Thoracic aorta (tissue), 2 donors: ENCODE data around the gene LPIN1. TPM values are rescaled to one million over a fixed set of nuclear protein-coding genes. Genes with fewer than 3 reads are reported as not detected.
A peak's percentile ranks its signal among the peaks of the same experiment; 100 is the strongest.

Experiments used
- ATAC-seq: fragments of 150-250 bp; one replicate; pipeline ENCODE4 v1.8.0; 2017; ENCODE audit warnings: low read depth; ENCODE audit not compliant: insufficient number of reproducible peaks, low FRiP score
- DNase-seq: peaks from one replicate; pipeline ENCODE4 v3.0.0-alpha.2; 2020; ENCODE audit warnings: low spot score
- H3K27ac ChIP-seq, 2 donors: fragments of 200-600 bp; sonication (generic); 1 replicate in 1 of 2; 2 replicates in 1 of 2; pipeline ENCODE4 v1.5.1; 2016; ENCODE audit warnings: mild to moderate bottlenecking in 2 of 2, moderate library complexity in 2 of 2
- H3K27me3 ChIP-seq: fragments of 200-600 bp; sonication (generic); replicated peaks from 2 replicates; pipeline ENCODE4 v1.6.0; 2016; ENCODE audit warnings: mild to moderate bottlenecking; ENCODE audit not compliant: insufficient read depth
- H3K36me3 ChIP-seq: fragments of 200-600 bp; sonication (generic); one replicate; pipeline ENCODE4 v1.5.1; 2016
- H3K4me1 ChIP-seq, 2 donors: fragments of 200-600 bp; sonication (generic); 1 replicate in 1 of 2; 2 replicates in 1 of 2; pipeline versions ENCODE4 v1.5.1 to v1.6.0; 2016; ENCODE audit warnings: low read depth in 2 of 2, mild to moderate bottlenecking in 1 of 2; ENCODE audit not compliant: control insufficient read depth in 1 of 2
- H3K4me3 ChIP-seq: fragments of 200-600 bp; sonication (generic); 2 replicates; pipeline ENCODE4 v1.5.1; 2016; ENCODE audit warnings: mild to moderate bottlenecking
- H3K9me3 ChIP-seq: fragments of 200-600 bp; sonication (generic); 2 replicates; pipeline ENCODE4 v1.5.1; 2016
- total RNA-seq, 2 donors: library from RNA; depleted of rRNA; stranded (reverse); fragments of >200 nt; gene quantifications; one replicate each; pipeline versions ENCODE4 v1.1.0 to v1.2.3, GENCODE V29; 2016
- TF ChIP-seq, protein P1 (sequence below): fragments of 200-600 bp; sonication (generic); IDR thresholded peaks from one replicate; pipeline ENCODE4 v1.5.1; 2019; ENCODE audit warnings: antibody characterized with exemption

LPIN1 gene
- total RNA-seq, 2 donors from 2014 or later = 24.5 to 55.8 TPM

DNA sequence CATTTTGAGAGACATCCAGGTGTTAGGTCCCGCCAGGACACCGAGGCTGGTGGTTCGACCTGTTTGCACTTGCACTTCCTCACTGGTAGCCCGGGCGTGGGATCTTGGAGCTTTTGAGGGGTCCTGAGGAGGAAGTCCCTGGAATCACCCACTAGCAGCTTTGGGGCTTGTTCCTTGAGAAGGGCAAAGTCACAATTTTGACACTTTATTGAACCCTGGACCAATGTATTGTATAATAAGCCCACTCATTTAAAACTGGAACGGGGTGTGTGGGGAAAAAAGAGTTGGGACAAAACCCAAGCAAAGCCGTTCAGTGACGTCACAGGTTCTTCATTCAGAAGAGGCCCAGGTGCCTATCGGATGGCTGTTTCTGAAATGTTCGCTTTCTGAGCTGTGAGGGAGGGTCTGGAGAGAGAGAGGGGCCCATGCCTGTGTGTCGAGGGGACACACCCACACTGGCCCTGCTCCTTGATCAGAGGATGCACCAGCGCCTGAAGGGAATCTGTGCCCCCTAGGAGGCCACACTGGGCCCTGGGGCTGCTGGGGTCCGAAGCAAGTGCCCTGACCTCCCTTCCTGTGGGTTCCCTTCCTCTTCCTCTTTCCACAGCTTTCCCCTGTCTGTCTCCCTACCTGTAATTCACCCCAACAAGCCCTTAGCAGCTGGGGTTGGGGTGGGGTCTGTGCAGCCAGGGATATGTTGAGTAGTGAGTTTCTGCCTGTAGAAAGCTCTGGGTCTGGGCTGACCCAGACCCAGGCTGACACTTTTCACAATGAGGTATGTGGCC is 2.6 kb downstream of the LPIN1 start:
- Histone ChIP-seq H3K27ac (no peak overlapping the region), H3K4me3 (no peak overlapping the region), H3K4me1 (peaks cover 38 to 68% of the 10 kb centered on the region in 2 donors), H3K9me3 (no peaks in the 10 kb centered on the region), H3K36me3 (no peaks in the 10 kb centered on the region), H3K27me3 (no peaks in the 10 kb centered on the region)
- DNase-seq (no peak), ATAC-seq (no peak)
- TF ChIP-seq, protein P1, sequence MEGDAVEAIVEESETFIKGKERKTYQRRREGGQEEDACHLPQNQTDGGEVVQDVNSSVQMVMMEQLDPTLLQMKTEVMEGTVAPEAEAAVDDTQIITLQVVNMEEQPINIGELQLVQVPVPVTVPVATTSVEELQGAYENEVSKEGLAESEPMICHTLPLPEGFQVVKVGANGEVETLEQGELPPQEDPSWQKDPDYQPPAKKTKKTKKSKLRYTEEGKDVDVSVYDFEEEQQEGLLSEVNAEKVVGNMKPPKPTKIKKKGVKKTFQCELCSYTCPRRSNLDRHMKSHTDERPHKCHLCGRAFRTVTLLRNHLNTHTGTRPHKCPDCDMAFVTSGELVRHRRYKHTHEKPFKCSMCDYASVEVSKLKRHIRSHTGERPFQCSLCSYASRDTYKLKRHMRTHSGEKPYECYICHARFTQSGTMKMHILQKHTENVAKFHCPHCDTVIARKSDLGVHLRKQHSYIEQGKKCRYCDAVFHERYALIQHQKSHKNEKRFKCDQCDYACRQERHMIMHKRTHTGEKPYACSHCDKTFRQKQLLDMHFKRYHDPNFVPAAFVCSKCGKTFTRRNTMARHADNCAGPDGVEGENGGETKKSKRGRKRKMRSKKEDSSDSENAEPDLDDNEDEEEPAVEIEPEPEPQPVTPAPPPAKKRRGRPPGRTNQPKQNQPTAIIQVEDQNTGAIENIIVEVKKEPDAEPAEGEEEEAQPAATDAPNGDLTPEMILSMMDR = no peak

DNA sequence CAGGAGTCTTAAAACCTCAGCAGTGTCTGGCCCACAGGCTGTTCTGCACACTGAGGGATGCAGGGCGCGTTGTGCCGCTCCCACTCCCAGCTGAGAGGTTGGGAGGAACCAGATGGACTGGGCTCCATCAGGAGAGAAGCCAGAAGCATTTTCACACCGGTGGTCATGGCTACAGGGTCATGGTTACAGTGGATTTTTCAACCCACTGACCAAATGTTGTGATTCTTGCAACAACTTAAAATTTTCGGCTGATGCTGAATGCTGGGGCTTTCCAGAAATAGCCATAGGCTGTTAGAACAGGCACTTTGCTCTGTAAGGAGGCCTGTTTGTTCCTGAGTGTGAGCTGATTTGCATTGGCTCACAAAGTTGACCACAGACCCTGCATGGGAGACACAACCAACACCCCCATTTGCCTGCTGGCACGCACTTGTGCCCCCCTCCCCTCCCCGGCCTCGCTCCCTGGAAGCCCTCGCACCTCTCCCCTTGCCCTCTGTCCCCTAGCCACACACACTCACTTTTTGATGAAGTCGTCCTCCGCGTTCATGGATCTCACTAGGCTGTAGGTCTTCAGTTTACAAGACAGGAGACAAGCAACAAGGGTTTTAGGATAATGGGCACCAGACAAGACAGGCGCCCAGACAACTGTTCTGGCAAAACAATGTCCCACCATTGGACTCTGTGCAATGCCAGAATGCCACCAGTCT is 3.4 kb downstream of the LPIN1 start:
- H3K4me1 ChIP-seq = peaks cover 38 to 69% of the 10 kb centered on the region in 2 donors
- DNase-seq = no peak
- no peak for ATAC-seq
- H3K27me3 ChIP-seq = no peaks in the 10 kb centered on the region
- no peak overlapping the region for H3K27ac ChIP-seq
- TF ChIP-seq, protein P1 = no peak
- H3K4me3 ChIP-seq = no peak overlapping the region
- no peaks in the 10 kb centered on the region for H3K36me3 ChIP-seq
- H3K9me3 ChIP-seq = no peaks in the 10 kb centered on the region

DNA sequence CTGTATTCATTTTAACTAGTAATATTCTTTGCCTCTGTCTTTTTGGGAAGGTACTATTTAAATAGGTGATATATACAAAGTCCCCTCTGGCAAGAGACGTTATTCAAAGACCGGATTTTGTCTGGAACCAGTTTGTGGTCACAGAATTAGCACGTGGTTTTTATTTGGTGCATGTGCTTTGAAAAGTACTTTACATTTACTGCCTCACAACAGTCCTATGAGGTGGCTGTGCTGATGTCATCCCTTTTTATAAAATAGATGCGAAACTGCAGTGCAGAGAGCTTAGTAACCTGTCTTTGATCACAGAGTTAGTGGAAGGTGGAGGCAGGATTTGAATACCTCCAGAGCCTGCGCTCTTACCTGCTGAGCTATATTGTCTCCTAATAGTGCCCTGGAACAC is 4.0 kb downstream of the LPIN1 start:
- TF ChIP-seq, protein P1 = no peak
- no peak overlapping the region for H3K27ac ChIP-seq
- H3K4me3 ChIP-seq = no peak overlapping the region

DNA sequence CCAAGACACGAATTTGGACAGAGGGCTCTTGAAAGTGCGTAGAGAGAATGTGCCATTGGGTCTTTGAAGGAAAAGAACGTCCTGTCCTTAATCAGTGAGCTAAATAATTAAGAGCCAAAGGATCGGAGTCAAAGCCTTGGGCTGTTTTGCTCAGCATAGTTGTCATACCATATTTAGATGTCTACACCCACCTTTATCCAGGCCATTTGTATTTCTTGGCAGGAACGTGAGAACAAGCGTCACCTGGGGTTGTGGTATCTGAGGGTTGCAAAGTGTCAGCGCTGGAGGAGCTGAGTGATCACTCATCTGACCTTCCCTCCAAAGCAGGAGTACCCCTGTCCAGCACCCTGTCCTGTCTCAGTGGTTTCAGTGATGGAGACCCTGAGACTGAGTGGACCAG is 4.5 kb downstream of the LPIN1 start:
- no peak overlapping the region for H3K27ac ChIP-seq
- H3K4me3 ChIP-seq = no peak overlapping the region
- H3K9me3 ChIP-seq = no peaks in the 10 kb centered on the region
- H3K36me3 ChIP-seq = no peaks in the 10 kb centered on the region
- H3K27me3 ChIP-seq = no peaks in the 10 kb centered on the region
- H3K4me1 ChIP-seq = peaks cover 34 to 58% of the 10 kb centered on the region in 2 donors
- DNase-seq (no peak), ATAC-seq (no peak)
- TF ChIP-seq, protein P1 = no peak

More for the DNA sequence above, 4.0 kb downstream of the LPIN1 start:
- Histone ChIP-seq H3K27me3 (no peaks in the 10 kb centered on the region), H3K4me1 (peaks cover 37 to 62% of the 10 kb centered on the region in 2 donors), H3K9me3 (no peaks in the 10 kb centered on the region), H3K36me3 (no peaks in the 10 kb centered on the region)
- no peak for ATAC-seq
- DNase-seq = no peak

DNA sequence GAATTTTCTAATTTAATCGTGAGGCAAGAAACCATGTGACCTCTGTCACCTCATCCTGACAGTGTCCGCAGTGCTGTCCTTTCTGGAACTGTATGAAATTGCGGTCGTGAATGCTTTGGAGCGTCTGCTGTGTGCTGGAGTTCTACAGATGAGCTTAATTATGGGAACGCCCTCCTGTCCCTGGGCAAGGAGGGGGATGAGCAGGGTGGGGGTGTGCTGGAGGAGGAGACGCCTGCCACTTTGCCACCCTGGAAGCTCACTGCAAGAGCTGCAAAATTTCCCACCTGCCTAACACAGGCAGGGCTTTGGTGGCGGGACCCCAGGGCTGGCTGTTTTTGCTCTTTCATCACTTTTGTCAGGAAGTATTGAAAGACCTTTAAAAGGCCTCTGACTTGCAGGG is 6.5 kb downstream of the LPIN1 start:
- Histone ChIP-seq H3K27me3 (no peaks in the 10 kb centered on the region), H3K27ac (peak overlapping the region in 1 of 2 donors; percentile 28), H3K4me1 (peaks cover 23 to 43% of the 10 kb centered on the region in 2 donors), H3K36me3 (no peaks in the 10 kb centered on the region), H3K9me3 (no peaks in the 10 kb centered on the region), H3K4me3 (peak overlapping the region; percentile 50)
- no peak for ATAC-seq
- DNase-seq = no peak
- TF ChIP-seq, protein P1 = no peak
